ENCODE data around the gene NKD2.

The NKD2 gene

GRCh38 chr5:983568-983967, 25.0 kb upstream of the NKD2 start:
- H3K9me3 ChIP-seq (ENCODE audit: insufficient read depth, low read length): no peaks in the 10 kb centered on the region
- TF ChIP-seq EZH2phosphoT487 (conservative IDR thresholded peaks at IDR 0.05; ENCODE audit: low read length): no peak
- TF ChIP-seq, protein P1, sequence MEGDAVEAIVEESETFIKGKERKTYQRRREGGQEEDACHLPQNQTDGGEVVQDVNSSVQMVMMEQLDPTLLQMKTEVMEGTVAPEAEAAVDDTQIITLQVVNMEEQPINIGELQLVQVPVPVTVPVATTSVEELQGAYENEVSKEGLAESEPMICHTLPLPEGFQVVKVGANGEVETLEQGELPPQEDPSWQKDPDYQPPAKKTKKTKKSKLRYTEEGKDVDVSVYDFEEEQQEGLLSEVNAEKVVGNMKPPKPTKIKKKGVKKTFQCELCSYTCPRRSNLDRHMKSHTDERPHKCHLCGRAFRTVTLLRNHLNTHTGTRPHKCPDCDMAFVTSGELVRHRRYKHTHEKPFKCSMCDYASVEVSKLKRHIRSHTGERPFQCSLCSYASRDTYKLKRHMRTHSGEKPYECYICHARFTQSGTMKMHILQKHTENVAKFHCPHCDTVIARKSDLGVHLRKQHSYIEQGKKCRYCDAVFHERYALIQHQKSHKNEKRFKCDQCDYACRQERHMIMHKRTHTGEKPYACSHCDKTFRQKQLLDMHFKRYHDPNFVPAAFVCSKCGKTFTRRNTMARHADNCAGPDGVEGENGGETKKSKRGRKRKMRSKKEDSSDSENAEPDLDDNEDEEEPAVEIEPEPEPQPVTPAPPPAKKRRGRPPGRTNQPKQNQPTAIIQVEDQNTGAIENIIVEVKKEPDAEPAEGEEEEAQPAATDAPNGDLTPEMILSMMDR (IDR thresholded peaks at IDR 0.05; ENCODE audit: insufficient read depth, low read length, poor library complexity, severe bottlenecking): no peak
- H3K27me3 ChIP-seq (ENCODE audit: low read length): no peaks in the 10 kb centered on the region
- H3K9me2 ChIP-seq (replicated peaks; ENCODE audit: insufficient read depth, low read length): no peaks in the 10 kb centered on the region
- no peak overlapping the region for H3K4me3 ChIP-seq (ENCODE audit: insufficient read depth, low read length, poor library complexity, severe bottlenecking)
- H3K4me2 ChIP-seq (ENCODE audit: low read depth, low read length, poor library complexity, severe bottlenecking): no peak overlapping the region
- no peaks in the 10 kb centered on the region for H4K20me1 ChIP-seq (ENCODE audit: low read depth, low read length)
- no peaks in the 10 kb centered on the region for H3K36me3 ChIP-seq (ENCODE audit: low read length)
- H3K79me2 ChIP-seq (ENCODE audit: insufficient read depth, low read length): no peaks in the 10 kb centered on the region
- no peak overlapping the region for H2AFZ ChIP-seq (ENCODE audit: low read depth, low read length, severe bottlenecking)
- H3K9ac ChIP-seq (ENCODE audit: low read length): no peak overlapping the region
- no peak overlapping the region for H3K27ac ChIP-seq (ENCODE audit: low read depth, low read length)
- H3F3A ChIP-seq (ENCODE audit: insufficient read depth): no peaks in the 10 kb centered on the region

DNA sequence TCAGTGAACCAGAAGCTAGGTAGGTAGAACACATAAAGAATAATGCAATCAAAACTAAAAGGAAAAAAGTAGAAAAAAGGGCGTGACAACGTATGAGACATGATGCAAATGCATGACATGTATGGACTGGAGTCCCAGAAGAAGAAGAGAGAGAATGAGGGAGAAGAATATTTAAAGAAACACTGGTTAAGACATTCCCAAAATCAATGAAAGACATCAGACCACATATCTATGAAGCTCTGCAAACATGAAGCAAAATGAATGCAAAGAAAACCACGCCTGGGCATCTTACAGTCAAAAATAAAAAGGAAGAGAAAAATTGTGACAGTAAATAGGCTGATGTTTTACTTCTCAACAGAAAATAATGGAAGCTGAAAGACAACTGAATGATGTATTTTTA, 23.8 kb upstream of the NKD2 start:
- no peak overlapping the region for H2AFZ ChIP-seq (ENCODE audit: low read depth, low read length, severe bottlenecking)
- H3K9me2 ChIP-seq (replicated peaks; ENCODE audit: insufficient read depth, low read length): no peaks in the 10 kb centered on the region
- H3K9ac ChIP-seq (ENCODE audit: low read length): no peak overlapping the region
- no peak overlapping the region for H3K4me2 ChIP-seq (ENCODE audit: low read depth, low read length, poor library complexity, severe bottlenecking)
- no peak overlapping the region for H3K4me3 ChIP-seq (ENCODE audit: insufficient read depth, low read length, poor library complexity, severe bottlenecking)
- no peak overlapping the region for H3K27ac ChIP-seq (ENCODE audit: low read depth, low read length)
- no peaks in the 10 kb centered on the region for H4K20me1 ChIP-seq (ENCODE audit: low read depth, low read length)
- no peaks in the 10 kb centered on the region for H3K27me3 ChIP-seq (ENCODE audit: low read length)
- H3K36me3 ChIP-seq (ENCODE audit: low read length): no peaks in the 10 kb centered on the region
- TF ChIP-seq EZH2phosphoT487 (conservative IDR thresholded peaks at IDR 0.05; ENCODE audit: low read length): no peak
- TF ChIP-seq, protein P1 (IDR thresholded peaks at IDR 0.05; ENCODE audit: insufficient read depth, low read length, poor library complexity, severe bottlenecking): no peak
- H3K79me2 ChIP-seq (ENCODE audit: insufficient read depth, low read length): no peaks in the 10 kb centered on the region
- no peaks in the 10 kb centered on the region for H3K9me3 ChIP-seq (ENCODE audit: insufficient read depth, low read length)
- H3F3A ChIP-seq (ENCODE audit: insufficient read depth): no peaks in the 10 kb centered on the region

DNA sequence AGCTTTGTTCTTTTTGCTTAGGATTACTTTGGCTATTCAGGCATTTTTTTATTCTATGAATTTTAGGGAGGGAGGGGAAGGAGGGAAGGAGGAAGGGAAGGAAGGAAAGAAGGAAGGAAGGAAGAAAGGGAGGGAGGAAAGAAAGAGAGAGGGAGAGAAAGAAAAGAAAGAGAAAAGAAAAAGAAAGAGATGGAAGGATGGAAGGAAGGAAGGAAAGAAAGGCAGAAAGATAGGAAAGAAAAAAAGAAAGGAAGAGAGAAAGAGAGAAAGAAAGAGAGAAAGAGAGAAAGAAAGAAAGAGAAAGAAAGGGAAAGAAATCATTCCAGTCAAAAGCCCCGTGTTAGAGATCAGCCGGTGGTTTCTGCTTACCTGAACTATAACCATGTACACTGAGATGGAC, 20.8 kb upstream of the NKD2 start:
- Histone ChIP-seq H3K27me3 (ENCODE audit: low read length) (no peaks in the 10 kb centered on the region), H3F3A (ENCODE audit: insufficient read depth) (no peaks in the 10 kb centered on the region)
- TF ChIP-seq, protein P1 (IDR thresholded peaks at IDR 0.05; ENCODE audit: insufficient read depth, low read length, poor library complexity, severe bottlenecking): no peak
- no peak for TF ChIP-seq EZH2phosphoT487 (conservative IDR thresholded peaks at IDR 0.05; ENCODE audit: low read length)

More for the DNA sequence above, 20.8 kb upstream of the NKD2 start:
- Histone ChIP-seq H2AFZ (ENCODE audit: low read depth, low read length, severe bottlenecking) (no peak overlapping the region), H3K4me3 (ENCODE audit: insufficient read depth, low read length, poor library complexity, severe bottlenecking) (no peak overlapping the region), H3K27ac (ENCODE audit: low read depth, low read length) (no peak overlapping the region), H3K9me3 (ENCODE audit: insufficient read depth, low read length) (no peaks in the 10 kb centered on the region), H3K4me2 (ENCODE audit: low read depth, low read length, poor library complexity, severe bottlenecking) (no peak overlapping the region), H3K36me3 (ENCODE audit: low read length) (no peaks in the 10 kb centered on the region), H3K79me2 (ENCODE audit: insufficient read depth, low read length) (no peaks in the 10 kb centered on the region), H3K9me2 (replicated peaks; ENCODE audit: insufficient read depth, low read length) (no peaks in the 10 kb centered on the region), H4K20me1 (ENCODE audit: low read depth, low read length) (no peaks in the 10 kb centered on the region), H3K9ac (ENCODE audit: low read length) (no peak overlapping the region)
